GM12878 (cell line): ENCODE results near the gene PSAPL1. TPM values are rescaled to one million over a fixed set of nuclear protein-coding genes. Genes with fewer than 3 reads are reported as not detected.

Experiments used
- ATAC-seq: fragments of 200-7000 bp; cut with Tn5 transposase; 3 replicates; pipeline ENCODE4 v1.9.1; 2020; ENCODE audit warnings: mild to moderate bottlenecking, moderate library complexity
- BruUV-seq: library from RNA; stranded (reverse); fragments of 400-500 nt; replicated peaks from 2 replicates; lab custom pipeline; 2021; lab: Mats Ljungman, UMichigan
- CTCF ChIA-PET: fragments of 300-600 bp; sonication (Branson Sonifier 250); formaldehyde crosslinking; extraction: SDS; loops from one replicate; lab custom pipeline; 2021; ENCODE audit warnings: inconsistent platforms; lab: Yijun Ruan, JAX
- POLR2A ChIA-PET: fragments of 350-600 bp; formaldehyde crosslinking; extraction: SDS; loops from one replicate; lab custom pipeline; 2021; ENCODE audit warnings: inconsistent platforms; lab: Charles Lee
- RAD21 ChIA-PET: fragments of 300-600 bp; sonication (Branson Sonifier 250); formaldehyde crosslinking; loops from one replicate; lab custom pipeline; 2023; ENCODE audit warnings: antibody characterized with exemption; ENCODE audit not compliant: unreplicated experiment; lab: Charles Lee
- SMC1A ChIA-PET: fragments of 300-600 bp; sonication (Branson Sonifier 250); formaldehyde crosslinking; loops from one replicate; lab custom pipeline; 2023; ENCODE audit not compliant: unreplicated experiment, uncharacterized antibody; lab: Charles Lee
- DNase-seq: peaks from one replicate; pipeline ENCODE4 v3.0.0-alpha.2; 2011; ENCODE audit warnings: low read depth, low spot score
- FAIRE-seq: peaks from 3 replicates; lab custom pipeline; 2011; peaks lifted over from hg19 to GRCh38; lab: Jason Lieb, UNC
- H2AFZ ChIP-seq: 2 replicates; pipeline ENCODE4 v1.6.0; 2011; ENCODE audit warnings: low read depth, low read length, control low read depth; ENCODE audit not compliant: control insufficient read depth
- H3K27ac ChIP-seq: 2 replicates; pipeline ENCODE4 v1.5.1; 2011; ENCODE audit warnings: control low read depth; ENCODE audit not compliant: control insufficient read depth, insufficient read depth
- H3K27me3 ChIP-seq, 2 experiments: replicated peaks in 1 of 2; 2 replicates each; pipeline versions ENCODE4 v1.6.0 to v1.6.1; 2011; ENCODE audit warnings: low read length in 1 of 2; ENCODE audit not compliant: control insufficient read depth in 2 of 2, insufficient read depth in 2 of 2
- H3K36me3 ChIP-seq, 2 experiments: 2 replicates each; pipeline ENCODE4 v1.5.1; 2011; ENCODE audit warnings: low read length in 1 of 2; ENCODE audit not compliant: control insufficient read depth in 2 of 2, insufficient read depth in 2 of 2
- H3K4me1 ChIP-seq: 2 replicates; pipeline ENCODE4 v1.6.1; 2011; ENCODE audit warnings: mild to moderate bottlenecking, low read length, moderate library complexity, mixed read lengths; ENCODE audit not compliant: control insufficient read depth, insufficient read depth
- H3K4me2 ChIP-seq: 2 replicates; pipeline ENCODE4 v1.6.0; 2011; ENCODE audit warnings: control low read depth; ENCODE audit not compliant: control insufficient read depth, insufficient read depth
- H3K4me3 ChIP-seq: fragments of 200-600 bp; sonication (generic); 2 replicates; pipeline ENCODE4 v1.5.1; 2016
- H3K79me2 ChIP-seq: 2 replicates; pipeline ENCODE4 v1.6.0; 2011; ENCODE audit warnings: low read length; ENCODE audit not compliant: control insufficient read depth, insufficient read depth
- H3K9ac ChIP-seq: 2 replicates; pipeline ENCODE4 v1.8.0; 2011; ENCODE audit warnings: low read length, control low read depth, mixed read lengths; ENCODE audit not compliant: control insufficient read depth, insufficient read depth
- H3K9me3 ChIP-seq: replicated peaks from 3 replicates; pipeline ENCODE4 v1.5.1; 2011; ENCODE audit warnings: mild to moderate bottlenecking, low read length; ENCODE audit not compliant: control insufficient read depth, insufficient read depth
- H4K20me1 ChIP-seq: 2 replicates; pipeline ENCODE4 v1.6.0; 2011; ENCODE audit not compliant: control insufficient read depth, insufficient read depth
- ATF2 ChIP-seq: IDR thresholded peaks from 2 replicates; pipeline ENCODE4 v1.6.1; 2012; ENCODE audit warnings: low read length, inconsistent platforms
- CEBPZ ChIP-seq: fragments of 150-350 bp; IDR thresholded peaks from 2 replicates; pipeline ENCODE4 v1.6.1; 2016; ENCODE audit warnings: low read depth, low read length
- CHD4 ChIP-seq: fragments of 200-600 bp; sonication (generic); IDR thresholded peaks from 2 replicates; pipeline ENCODE4 v1.6.1; 2016; ENCODE audit warnings: mild to moderate bottlenecking
- CUX1 ChIP-seq: IDR thresholded peaks from 2 replicates; pipeline ENCODE4 v1.6.1; 2012; ENCODE audit warnings: improper control_type of control experiment, low read depth, low read length; ENCODE audit not compliant: insufficient replicate concordance
- ESRRA ChIP-seq: IDR thresholded peaks from 2 replicates; pipeline ENCODE4 v1.6.1; 2012; ENCODE audit warnings: mild to moderate bottlenecking, low read length, improper control_type of control experiment
- EZH2 ChIP-seq: IDR thresholded peaks from 2 replicates; pipeline ENCODE4 v1.6.1; 2012; ENCODE audit warnings: low read depth, mild to moderate bottlenecking, control low read depth, inconsistent platforms, low read length, borderline replicate concordance; ENCODE audit not compliant: control insufficient read depth
- NFYA ChIP-seq: IDR thresholded peaks from 2 replicates; pipeline ENCODE4 v1.6.1; 2011; ENCODE audit warnings: low read depth, mild to moderate bottlenecking, low read length, improper control_type of control experiment, borderline replicate concordance
- POLR2A ChIP-seq: IDR thresholded peaks from 2 replicates; pipeline ENCODE4 v1.6.1; 2011; ENCODE audit warnings: low read depth, mild to moderate bottlenecking, low read length
- RAD21 ChIP-seq: IDR thresholded peaks from 2 replicates; pipeline ENCODE4 v1.6.1; 2011; ENCODE audit warnings: mild to moderate bottlenecking, low read depth, low read length, moderate library complexity; ENCODE audit not compliant: insufficient read depth
- RBBP5 ChIP-seq: fragments of 200-600 bp; sonication (generic); conservative IDR thresholded peaks from 2 replicates; pipeline ENCODE4 v1.6.1; 2016
- RCOR1 ChIP-seq: conservative IDR thresholded peaks from 2 replicates; pipeline ENCODE4 v1.6.1; 2012; ENCODE audit warnings: low read depth, low read length, improper control_type of control experiment
- SMAD1 ChIP-seq: fragments of 450-650 bp; IDR thresholded peaks from 2 replicates; pipeline ENCODE4 v1.6.1; 2018; ENCODE audit warnings: mild to moderate bottlenecking, low read depth; ENCODE audit not compliant: partially characterized antibody
- SMC3 ChIP-seq: IDR thresholded peaks from 2 replicates; pipeline ENCODE4 v1.6.1; 2011; ENCODE audit warnings: low read length, improper control_type of control experiment, borderline replicate concordance
- SP1 ChIP-seq: IDR thresholded peaks from one replicate; pipeline ENCODE4 v1.6.1; 2011; ENCODE audit warnings: low read depth, low read length
- TAF1 ChIP-seq: IDR thresholded peaks from 2 replicates; pipeline ENCODE4 v1.6.1; 2011; ENCODE audit warnings: mild to moderate bottlenecking, low read depth, low read length, borderline replicate concordance
- WRNIP1 ChIP-seq: IDR thresholded peaks from 2 replicates; pipeline ENCODE4 v1.6.1; 2011; ENCODE audit warnings: low read depth, low read length, improper control_type of control experiment, borderline replicate concordance
- WGBS: methylation state at CpG from one replicate; pipeline ENCODE4 v1.1.6; 2016; ENCODE audit warnings: low lambda C conversion rate; ENCODE audit not compliant: insufficient replicate concordance, insufficient coverage; ENCODE audit errors: missing lambda C conversion rate; 5-methylcytosine and 5-hydroxymethylcytosine counted together
- in situ Hi-C: fragments of 300-500 bp; cut with MboI; formaldehyde crosslinking; loops from 9 replicates; pipeline ENCODE4 v1.14.3; 2018; ENCODE audit warnings: mixed read lengths
- intact Hi-C: fragments of 100-400 bp; cut with micrococcal nuclease; formaldehyde crosslinking; loops from one replicate; pipeline ENCODE4 v1.14.2; 2022; ENCODE audit not compliant: unreplicated experiment
- polyA plus RNA-seq, 11 experiments: library from polyadenylated mRNA; depleted of rRNA in 4 of 11; unstranded in 6 of 11; stranded (reverse) in 5 of 11; fragments of >200 nt; fragmentation: Nextera tagmentation in 4 of 11; fragmentation: Illumina TruSeq in 1 of 11; extraction: Ambion mirVana in 4 of 11; extraction: Trizol in 1 of 11; gene quantifications; 1 replicate in 1 of 11; 2 replicates in 10 of 11; pipeline versions ENCODE4 v1.2.1 to v1.2.3, GENCODE V29; 2011 to 2016; ENCODE audit warnings: inconsistent platforms in 2 of 11, missing spikeins in 2 of 11, low read depth in 1 of 11
- total RNA-seq, 4 experiments: library from RNA; depleted of rRNA in 3 of 4; stranded (reverse); fragments of >200 nt in 3 of 4; fragmentation: Illumina TruSeq in 1 of 4; extraction: Trizol in 1 of 4; gene quantifications; 2 replicates each; pipeline versions ENCODE4 v1.2.1 to v1.2.3, GENCODE V29; 2013 to 2021

The PSAPL1 gene
- total and polyA plus RNA-seq, 10 of the 15 experiments (the other 5 are each of a cell fraction or from before 2014, with no cell fraction given), result not detected

GRCh38 chr4:7424553-7425111 is 10.1 kb downstream of the PSAPL1 start:
- no peak for DNase-seq
- Histone ChIP-seq H3K9me3 (no peaks in the 10 kb centered on the region), H3K27ac (no peak overlapping the region), H3K4me3 (no peak overlapping the region), H2AFZ (no peak overlapping the region), H3K4me2 (no peak overlapping the region), H3K79me2 (no peaks in the 10 kb centered on the region), H3K36me3 (no peaks in the 10 kb centered on the region), H4K20me1 (no peaks in the 10 kb centered on the region), H3K27me3 (no peaks in the 10 kb centered on the region), H3K9ac (no peak overlapping the region), H3K4me1 (no peaks in the 10 kb centered on the region)
- no TSS peak for BruUV-seq
- 42% methylated on average over 18 of the region's 18 CpGs for WGBS
- no peak for FAIRE-seq
- ChIA-PET POLR2A (no interaction called here), RAD21 (no interaction called here), SMC1A (no interaction called here), CTCF (interaction anchor here (0.6 kb wide), 1 partner anchor 1404 kb away, joined by 5 read pairs; no protein-coding TSS in a partner anchor)
- ATAC-seq, result no peak
- intact Hi-C loops (no loop called here), in situ Hi-C loops (no loop called here)
- no peak for TF ChIP-seq CEBPZ
- TF ChIP-seq RBBP5, result no peak
- TF ChIP-seq RCOR1, result no peak
- no peak for TF ChIP-seq WRNIP1
- TF ChIP-seq CHD4, result no peak
- no peak for TF ChIP-seq SMAD1
- no peak for TF ChIP-seq ATF2
- no peak for TF ChIP-seq SP1
- TF ChIP-seq CUX1, result no peak
- no peak for TF ChIP-seq TAF1
- no peak for TF ChIP-seq NFYA
- TF ChIP-seq EZH2, result no peak
- TF ChIP-seq ESRRA, result no peak
- TF ChIP-seq SMC3, result no peak
- no peak for TF ChIP-seq POLR2A
- TF ChIP-seq RAD21, result no peak
